GM12873 (cell line): ENCODE measurements around the gene SIRPD.

ENCODE experiments used
- TF ChIP-seq, protein P1 (sequence below): IDR thresholded peaks from 2 replicates; pipeline ENCODE4 v1.5.1; 2012; ENCODE audit warnings: low read depth, mild to moderate bottlenecking, moderate library complexity, low read length, control low read depth; ENCODE audit not compliant: insufficient read depth; ENCODE audit errors: missing control alignments

Gene SIRPD

DNA sequence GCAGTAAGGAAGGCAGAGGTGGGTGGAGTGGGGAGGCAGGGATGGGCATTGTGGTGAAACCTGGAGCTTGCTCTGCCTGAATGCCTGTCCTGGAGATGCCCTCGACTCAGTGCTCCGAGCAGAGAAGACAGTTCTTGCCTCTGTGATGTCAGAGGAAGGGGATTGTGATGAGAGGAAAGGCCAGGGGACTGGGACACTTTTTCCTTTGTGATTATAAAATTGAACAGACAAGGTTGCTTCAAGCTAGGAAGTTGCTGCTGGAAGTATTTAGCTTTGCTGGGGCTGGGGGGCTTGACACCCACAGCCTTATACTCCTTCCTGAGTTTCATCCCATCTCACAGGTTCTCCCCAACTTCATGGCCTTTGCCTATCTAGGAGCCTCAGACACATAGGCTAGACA, at the start of gene SIRPD:
SIRPD (minus strand) TSS at position 101 of the 400 bp plus-strand sequence; CDS start at position 49, 52 bp downstream.
- TF ChIP-seq, protein P1, sequence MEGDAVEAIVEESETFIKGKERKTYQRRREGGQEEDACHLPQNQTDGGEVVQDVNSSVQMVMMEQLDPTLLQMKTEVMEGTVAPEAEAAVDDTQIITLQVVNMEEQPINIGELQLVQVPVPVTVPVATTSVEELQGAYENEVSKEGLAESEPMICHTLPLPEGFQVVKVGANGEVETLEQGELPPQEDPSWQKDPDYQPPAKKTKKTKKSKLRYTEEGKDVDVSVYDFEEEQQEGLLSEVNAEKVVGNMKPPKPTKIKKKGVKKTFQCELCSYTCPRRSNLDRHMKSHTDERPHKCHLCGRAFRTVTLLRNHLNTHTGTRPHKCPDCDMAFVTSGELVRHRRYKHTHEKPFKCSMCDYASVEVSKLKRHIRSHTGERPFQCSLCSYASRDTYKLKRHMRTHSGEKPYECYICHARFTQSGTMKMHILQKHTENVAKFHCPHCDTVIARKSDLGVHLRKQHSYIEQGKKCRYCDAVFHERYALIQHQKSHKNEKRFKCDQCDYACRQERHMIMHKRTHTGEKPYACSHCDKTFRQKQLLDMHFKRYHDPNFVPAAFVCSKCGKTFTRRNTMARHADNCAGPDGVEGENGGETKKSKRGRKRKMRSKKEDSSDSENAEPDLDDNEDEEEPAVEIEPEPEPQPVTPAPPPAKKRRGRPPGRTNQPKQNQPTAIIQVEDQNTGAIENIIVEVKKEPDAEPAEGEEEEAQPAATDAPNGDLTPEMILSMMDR = no peak

DNA sequence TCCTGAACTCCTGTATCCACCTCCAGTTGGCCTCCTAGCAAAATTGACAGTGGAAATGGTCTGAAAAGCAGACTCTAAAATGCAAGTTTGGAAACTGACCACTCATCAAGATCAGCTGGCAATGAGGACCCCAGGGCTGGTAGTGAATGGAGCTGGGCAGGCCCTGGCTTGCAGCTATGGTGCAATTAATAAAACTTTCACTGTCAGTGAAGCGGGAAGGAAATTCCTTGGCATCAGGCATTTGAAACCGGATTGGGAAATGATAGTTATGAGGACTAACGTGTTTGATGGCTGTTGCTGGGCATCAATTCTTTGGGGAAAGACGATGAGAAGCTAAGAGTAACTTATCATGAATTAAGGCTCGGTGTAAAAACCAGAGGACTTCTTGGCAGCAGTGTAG, 43.2 kb upstream of the SIRPD start:
- TF ChIP-seq, protein P1 = no peak

DNA sequence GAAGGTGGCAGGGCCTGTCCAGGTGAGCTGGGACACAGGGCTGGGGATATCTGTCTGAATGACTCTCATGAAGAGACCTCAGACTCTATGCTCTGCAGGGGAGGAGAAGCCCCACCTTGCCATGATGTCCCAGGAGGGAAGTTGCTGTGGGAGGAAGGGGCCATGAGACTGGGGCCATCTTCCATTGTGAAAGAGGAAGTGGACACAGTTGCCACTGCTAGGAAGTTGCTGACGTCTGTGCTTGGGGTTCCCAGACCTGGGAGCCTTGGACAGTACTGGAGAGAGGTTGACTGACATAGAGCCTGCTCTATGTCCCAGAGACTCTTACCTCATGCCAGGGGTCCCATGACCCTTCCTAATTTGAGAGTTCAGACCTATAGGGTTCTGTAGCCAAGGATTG, 37.8 kb upstream of the SIRPD start:
- TF ChIP-seq, protein P1 = no peak

DNA sequence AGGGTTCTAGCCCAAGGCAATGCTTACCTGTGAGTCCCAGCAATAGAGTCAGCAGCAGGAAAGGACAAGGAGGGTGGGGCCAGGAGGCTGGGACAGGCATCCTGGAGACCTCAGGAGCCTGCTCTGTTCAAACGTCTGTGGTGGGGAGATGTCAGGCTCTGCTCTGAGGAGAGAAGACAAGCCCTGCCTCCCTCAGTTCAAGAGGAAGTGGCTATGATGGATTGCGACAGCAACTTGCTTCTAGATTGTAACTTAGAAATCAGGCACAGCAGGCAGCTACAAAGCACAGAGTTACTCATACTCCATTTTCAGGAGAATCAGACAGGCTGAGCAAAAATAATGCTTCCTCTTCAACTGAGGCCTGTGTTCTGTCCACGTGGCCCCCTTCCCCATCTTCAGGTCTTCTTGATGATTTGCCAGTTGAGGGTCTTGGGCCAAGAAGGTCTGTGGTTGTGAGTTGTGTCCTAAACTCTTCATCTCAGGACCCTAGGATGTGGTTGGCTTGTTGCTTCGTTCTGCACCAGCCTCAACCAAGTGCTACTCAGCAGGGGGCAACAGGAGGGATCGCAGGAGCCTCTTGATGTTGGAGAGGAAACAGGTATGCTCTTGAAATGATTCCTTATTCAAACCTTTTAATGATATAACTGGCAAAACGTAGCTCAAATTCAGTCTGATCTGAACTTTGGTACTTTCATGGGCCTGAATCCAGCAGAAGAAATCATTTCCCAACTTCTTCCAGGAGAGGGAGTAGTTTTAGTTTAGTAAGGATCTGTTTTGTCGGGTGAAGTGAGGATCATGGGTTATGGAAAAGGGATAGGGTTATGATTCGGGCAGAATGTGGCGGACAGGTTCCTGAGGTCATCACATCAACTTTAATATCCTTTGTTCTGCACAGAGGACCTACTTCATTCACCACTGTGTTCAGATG, 31.3 kb upstream of the SIRPD start:
- TF ChIP-seq, protein P1 = no peak

DNA sequence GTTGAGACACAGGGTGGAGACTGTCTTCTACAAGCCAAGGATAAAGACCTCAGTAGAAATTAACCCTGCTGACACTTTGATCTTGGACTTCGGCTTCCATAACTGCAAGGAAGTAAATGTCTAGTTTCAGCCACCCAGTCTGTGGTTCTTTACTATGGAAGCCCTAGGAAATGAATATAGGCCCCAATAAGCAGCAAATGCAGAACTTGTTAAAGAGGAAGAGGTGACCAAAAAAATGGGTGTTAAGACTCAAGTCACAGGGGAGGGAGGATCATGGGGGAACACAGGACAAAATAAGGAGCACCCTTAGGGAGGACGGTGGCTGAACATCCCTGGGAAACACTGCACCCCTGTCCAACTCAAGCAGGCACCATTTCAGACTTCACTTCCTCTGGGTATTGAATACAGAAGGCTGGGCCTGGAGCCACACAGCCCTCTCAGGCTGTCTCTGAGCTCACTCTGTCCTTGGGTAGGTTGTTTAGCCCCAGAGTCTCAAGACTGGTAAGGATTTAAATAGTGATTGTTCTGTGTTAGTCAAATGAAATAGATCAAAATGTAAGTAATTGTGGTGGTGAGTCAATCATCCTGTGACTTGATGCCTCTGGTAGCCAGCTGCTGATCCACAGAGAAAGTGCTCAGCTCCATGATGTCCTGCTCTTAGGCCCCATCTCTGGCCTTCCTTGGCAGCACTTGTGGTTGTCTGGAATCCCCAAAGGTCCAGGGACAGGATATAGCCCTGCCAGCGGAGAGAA, 30.5 kb upstream of the SIRPD start:
- TF ChIP-seq, protein P1 = no peak

DNA sequence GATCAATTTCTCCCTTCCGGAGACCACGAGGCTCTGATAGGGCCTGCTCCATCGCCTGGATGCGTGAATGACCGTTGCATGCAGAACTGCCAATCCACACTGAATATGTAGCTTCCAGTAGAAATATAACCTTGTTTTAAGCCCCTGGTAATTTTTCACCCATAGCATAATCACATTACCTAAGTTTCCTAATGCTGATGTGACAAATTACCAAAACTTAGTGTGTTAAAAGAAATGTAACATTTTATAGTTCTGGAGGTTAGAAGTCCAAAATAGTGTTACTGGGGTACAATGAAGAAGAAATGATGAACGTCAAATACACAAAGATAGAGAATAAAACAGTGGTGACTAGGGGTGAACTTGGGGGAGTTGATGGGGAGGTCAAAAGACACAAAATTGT, 22.0 kb upstream of the SIRPD start:
- TF ChIP-seq, protein P1 = no peak

DNA sequence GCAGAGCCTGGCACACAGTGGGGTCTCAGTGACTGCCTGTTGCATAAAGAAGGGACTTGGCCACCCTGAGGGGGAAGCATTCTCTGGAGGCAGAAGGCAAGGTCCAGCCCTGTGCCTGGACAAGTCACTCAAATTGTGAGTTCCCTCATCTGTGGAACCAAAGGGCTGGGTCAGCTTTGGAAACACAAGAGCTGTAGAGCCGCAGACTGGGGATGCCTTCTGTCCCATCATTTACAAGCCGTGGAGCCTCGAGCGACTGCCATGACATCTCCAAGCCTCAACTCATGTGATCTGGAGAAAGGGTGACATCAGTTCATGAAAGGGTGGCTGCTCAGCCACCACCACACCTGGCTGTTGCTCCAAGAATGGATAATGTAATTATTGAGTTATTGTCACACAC, 20.4 kb upstream of the SIRPD start:
- TF ChIP-seq, protein P1 = no peak
